ENCODE measurements around the gene ACAA2.

The ACAA2 gene

DNA sequence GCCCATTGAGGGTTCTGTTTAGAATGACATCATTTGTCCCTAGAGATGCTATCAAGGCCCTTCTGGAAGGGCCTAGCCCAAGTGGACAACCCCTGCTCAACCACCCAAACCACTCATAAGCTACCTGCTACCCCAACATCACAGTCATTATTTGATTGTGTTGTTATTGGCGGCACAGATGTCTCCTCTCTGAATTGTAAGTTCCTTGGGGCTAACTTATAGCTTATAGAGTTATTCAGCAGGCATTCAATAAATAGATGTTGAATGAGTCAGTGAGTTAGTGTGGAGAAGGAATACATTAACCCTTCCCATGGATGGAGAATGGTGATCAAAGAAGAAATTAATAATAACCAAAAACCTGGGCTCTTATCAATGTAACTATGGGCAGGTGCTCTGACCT is 80.0 kb downstream of the ACAA2 start:
- no peak for TF ChIP-seq ZFX (IDR thresholded peaks at IDR 0.05; ENCODE audit: borderline replicate concordance)
- H3K27ac ChIP-seq: no peak overlapping the region

All from 22Rv1 (cell line).